ENCODE measurements around the gene BANF2.

DNA sequence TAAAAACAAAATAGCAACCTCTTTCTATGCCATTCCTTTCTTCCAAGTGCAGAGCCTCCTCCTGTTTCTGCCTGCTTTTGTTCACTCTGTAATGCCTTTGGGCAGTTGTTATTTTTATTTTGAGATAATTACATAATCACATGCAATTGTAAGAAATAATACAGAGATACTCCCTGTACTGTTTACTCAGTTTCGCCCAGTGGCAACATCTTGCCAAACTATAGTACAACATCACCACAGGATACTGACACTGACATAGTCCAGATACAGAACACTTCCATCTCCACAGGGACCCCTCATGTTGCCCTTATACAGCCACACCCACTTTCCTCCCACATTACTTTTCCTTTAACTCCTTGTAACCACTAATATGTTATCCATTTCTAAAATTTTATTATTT lies 59.7 kb downstream of the BANF2 start:
- TF ChIP-seq, protein P1, sequence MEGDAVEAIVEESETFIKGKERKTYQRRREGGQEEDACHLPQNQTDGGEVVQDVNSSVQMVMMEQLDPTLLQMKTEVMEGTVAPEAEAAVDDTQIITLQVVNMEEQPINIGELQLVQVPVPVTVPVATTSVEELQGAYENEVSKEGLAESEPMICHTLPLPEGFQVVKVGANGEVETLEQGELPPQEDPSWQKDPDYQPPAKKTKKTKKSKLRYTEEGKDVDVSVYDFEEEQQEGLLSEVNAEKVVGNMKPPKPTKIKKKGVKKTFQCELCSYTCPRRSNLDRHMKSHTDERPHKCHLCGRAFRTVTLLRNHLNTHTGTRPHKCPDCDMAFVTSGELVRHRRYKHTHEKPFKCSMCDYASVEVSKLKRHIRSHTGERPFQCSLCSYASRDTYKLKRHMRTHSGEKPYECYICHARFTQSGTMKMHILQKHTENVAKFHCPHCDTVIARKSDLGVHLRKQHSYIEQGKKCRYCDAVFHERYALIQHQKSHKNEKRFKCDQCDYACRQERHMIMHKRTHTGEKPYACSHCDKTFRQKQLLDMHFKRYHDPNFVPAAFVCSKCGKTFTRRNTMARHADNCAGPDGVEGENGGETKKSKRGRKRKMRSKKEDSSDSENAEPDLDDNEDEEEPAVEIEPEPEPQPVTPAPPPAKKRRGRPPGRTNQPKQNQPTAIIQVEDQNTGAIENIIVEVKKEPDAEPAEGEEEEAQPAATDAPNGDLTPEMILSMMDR (IDR thresholded peaks at IDR 0.05), result no peak
- no peak for TF ChIP-seq POLR2AphosphoS5 (IDR thresholded peaks at IDR 0.05)

Data from prostate gland (tissue), 2 donors.